Activated T-helper 1 cell treated with anti-CD3 and anti-CD28 coated beads, Interleukin-2, amount 50 U/mL, for 16 hours (primary cell): ENCODE data around the gene RIC8B.
A peak's percentile ranks its signal among the peaks of the same experiment; 100 is the strongest.
"Not testable (repeated sequence)": the region's sequence is repeated elsewhere in the genome, so short reads cannot be mapped to it uniquely, and the experiment has no call there.

Experiments used
- DNase-seq, 2 donors: peaks; one replicate each; pipeline ENCODE4 v3.0.0-alpha.2; 2020; ENCODE audit warnings: low read depth in 1 of 2, low spot score in 1 of 2

The RIC8B gene, protein sequence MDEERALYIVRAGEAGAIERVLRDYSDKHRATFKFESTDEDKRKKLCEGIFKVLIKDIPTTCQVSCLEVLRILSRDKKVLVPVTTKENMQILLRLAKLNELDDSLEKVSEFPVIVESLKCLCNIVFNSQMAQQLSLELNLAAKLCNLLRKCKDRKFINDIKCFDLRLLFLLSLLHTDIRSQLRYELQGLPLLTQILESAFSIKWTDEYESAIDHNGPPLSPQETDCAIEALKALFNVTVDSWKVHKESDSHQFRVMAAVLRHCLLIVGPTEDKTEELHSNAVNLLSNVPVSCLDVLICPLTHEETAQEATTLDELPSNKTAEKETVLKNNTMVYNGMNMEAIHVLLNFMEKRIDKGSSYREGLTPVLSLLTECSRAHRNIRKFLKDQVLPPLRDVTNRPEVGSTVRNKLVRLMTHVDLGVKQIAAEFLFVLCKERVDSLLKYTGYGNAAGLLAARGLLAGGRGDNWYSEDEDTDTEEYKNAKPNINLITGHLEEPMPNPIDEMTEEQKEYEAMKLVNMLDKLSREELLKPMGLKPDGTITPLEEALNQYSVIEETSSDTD

DNA sequence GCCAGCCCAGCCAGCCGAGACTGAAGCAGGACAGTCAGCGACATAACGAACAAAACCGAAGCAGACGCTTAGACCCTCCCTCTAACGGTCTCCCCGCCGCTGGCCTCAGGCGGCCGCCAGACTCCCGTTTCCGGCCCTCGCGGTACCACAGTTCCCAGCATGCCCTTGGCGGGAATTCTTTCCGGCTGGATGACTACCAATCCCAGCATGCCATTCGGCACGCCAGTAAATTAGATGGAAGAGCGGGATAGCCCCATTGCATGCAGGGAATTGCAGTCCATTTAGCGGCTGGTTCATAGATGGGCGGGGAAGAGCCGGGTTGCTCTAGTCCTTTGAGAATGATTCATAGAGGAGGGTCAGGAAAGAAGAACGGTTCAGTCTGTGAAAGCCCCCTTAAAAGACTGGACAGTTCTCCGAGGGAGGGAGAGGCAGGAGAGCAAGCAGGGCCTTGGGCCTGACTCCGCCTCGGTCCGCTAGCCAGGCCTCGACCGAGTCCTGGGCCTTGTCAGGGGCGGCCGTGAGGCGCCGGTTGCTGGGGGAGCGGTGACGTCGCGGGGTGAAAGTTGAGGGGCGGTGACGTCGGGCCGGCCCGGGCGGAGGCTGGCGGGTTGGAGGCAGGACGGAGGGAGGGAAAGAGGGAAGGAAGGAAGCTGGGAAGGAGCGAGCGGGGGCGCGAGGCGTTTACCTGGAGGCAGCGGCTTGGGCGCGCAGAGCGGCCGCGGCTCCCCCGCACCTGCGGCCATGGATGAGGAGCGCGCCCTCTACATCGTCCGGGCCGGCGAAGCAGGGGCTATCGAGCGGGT, at the start of gene RIC8B:
Gene RIC8B (plus strand): TSS at position 678 of the 803 bp plus-strand sequence. CDS start 64 bp downstream, at position 742.
- DNase-seq, result peak; percentile 53 to 68

DNA sequence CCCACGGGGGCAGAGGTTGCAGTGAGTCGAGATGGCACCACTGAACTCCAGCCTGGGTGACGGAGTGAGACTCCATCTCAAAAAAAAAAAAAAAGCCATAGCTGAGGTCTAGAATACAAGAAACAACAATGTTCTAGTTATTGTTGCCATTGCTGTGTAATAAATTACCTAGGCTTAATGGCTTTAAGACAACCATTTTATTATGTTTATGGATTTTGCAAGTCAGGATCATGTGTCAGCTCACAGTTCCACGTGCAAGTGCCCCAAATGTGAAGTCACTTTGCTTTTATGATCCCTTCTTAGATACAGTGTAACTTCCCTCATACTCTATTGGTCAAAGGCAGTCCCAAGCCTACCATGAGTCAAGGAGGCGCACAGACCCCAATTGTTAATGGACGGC, 49.5 kb upstream of the RIC8B start:
- DNase-seq, result no peak

DNA sequence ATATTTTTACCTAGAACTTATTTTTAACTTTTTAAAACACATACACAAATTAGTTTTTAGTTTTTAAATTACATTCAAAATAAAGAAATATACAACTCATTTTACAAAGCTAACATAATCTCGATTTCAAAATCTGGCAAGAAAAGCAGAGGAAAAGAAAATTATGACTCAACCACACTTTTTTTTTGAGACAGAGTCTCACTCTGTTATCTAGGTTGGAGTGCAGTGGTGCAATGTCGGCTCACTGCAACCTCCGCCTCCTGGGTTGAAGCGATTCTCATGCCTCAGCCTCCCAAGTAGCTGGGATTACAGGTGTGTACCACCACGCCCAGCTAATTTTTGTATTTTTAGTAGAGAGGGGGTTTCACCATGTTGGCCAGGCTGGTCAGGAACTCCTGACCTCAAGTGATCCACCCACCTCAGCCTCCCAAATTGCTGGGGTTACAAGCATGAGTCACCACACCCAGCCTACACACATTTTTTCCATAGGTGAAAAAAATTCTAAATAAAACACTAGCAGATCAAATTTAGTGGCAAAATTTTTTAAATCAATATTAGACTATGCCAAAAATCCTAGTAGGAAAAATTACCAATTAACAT, 47.8 kb upstream of the RIC8B start:
- not testable (repeated sequence) for DNase-seq

GRCh38 chr12:106729611-106730010, 44.9 kb upstream of the RIC8B start:
- DNase-seq, result no peak

GRCh38 chr12:106732890-106733289, 41.6 kb upstream of the RIC8B start:
- DNase-seq, result no peak

DNA sequence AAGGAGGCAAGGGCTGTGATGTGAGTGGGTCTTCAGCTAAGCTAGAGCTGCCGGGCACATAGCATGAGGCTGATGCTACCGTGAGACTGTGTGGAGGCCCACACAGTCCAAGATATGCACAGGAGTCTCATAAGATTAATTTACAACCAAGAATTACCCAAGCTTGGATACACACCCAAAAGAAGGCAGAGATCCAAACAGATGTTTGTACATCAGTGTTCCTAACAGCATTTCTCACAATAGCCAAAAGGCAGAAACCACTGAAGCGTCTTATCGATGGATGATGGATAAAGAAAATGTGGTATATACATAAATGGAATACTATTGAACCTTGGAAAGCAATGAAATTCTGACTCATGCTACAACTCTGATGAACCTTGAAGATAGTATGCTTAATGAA, 40.8 kb upstream of the RIC8B start:
- no peak for DNase-seq

- DNase-seq, result no peak
These were observed 38.2 kb upstream of the RIC8B start for GRCh38 chr12:106736051-106736957.

DNA sequence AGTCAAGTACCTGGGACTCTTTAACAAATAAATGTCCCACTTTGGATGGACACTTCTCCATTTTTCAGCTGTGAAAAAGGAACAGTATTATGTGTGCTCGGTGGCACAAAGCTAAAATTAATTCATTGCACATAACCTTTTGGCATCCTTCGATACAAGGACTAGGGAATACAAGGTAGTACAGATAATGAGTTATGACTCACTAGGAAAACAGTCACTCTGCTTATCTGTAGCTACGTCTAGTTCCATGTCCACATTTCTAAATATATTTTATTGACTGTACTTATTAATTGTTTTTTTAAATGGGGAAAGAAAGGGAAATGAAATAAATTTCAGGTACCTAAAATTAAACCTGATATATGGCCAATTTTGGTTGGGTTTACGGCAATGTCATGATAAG, 35.2 kb upstream of the RIC8B start:
- DNase-seq, result no peak

DNA sequence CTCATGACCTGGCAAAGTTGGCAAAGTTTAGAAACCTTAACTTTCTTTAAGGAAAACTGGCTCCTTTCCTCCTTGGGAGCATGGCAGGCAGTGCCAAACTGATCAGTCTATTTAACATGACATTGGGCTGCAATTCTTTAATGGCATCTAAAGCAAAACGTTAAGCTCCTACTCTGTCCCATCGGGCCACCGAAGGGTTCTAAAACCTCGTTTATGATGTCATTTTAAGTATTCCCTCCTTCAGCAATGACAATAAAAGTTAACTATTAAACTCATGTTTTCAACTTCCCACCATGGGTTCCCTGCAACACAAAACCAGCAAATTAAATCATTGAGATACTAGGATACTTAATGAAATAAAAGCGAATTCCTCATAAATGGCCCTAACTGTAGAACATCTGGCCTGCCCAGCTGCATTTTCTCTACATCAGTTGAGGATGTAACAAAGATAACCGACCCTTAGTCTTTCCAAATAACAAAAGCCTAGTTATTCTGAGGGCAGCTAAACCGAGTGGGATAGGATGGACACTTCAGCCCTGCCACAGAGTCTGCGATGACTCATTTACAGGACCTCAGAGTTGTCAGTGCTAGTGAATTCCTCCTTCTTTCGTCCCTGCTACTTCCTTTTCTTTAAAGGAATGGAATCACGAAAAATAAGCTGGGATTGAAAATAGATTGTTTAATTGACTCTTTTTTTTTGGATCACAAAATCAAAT, 34.5 kb upstream of the RIC8B start:
- DNase-seq, result no peak

- DNase-seq, result no peak
These were observed 33.7 kb upstream of the RIC8B start for GRCh38 chr12:106740818-106741217.

- no peak for DNase-seq
These were observed 33.2 kb upstream of the RIC8B start for GRCh38 chr12:106741247-106741646.

GRCh38 chr12:106743270-106743988, 31.1 kb upstream of the RIC8B start:
- no peak for DNase-seq

DNA sequence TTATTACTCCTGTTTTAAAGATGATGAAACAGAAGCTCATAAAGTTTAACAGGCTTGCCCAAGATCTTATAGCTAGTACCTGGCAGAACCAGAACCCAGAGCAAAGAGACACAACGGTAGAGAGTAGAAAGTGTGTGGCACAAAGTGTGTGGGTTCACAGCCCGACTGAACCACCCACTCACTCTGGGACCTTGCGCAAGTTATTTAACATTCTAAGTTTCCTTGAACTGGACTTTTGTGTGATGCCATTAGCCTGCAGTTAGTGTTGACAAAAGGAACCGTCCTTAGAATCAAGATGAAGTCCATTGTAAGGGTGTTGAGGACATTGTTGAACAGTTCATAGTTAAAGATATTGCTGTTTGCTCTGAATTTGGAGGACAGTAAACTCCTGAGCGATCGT, 29.9 kb upstream of the RIC8B start:
- no peak for DNase-seq

DNA sequence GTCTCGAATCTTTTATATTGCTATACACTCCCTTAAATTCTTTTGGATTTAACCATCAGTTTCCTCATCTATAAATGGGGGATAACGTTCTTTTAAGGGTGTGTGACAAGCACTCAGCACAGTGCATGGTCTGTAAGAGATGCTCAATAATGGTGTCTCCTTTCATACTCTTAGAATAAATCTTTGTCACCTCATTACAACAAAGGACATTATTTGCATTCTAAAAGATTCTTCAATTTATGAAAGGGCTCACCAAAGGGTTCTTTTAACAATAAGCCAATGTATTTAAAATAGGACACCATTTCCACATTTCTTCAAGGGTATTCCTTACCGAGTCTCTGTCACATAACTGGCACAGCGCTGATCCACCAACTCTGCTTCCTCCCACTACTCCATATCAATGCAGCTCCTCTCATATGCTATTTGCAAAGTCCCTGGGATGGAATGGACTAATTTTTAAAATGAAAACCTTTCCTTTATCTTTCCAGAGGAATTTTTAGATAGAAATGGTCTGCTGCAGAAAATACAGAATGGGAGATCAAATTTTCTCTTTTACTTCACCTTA, 29.2 kb upstream of the RIC8B start:
- DNase-seq, result no peak

GRCh38 chr12:106747973-106748436, 26.5 kb upstream of the RIC8B start:
- DNase-seq, result no peak

- DNase-seq, result no peak
These were observed 24.0 kb upstream of the RIC8B start for GRCh38 chr12:106750524-106750923.

DNA sequence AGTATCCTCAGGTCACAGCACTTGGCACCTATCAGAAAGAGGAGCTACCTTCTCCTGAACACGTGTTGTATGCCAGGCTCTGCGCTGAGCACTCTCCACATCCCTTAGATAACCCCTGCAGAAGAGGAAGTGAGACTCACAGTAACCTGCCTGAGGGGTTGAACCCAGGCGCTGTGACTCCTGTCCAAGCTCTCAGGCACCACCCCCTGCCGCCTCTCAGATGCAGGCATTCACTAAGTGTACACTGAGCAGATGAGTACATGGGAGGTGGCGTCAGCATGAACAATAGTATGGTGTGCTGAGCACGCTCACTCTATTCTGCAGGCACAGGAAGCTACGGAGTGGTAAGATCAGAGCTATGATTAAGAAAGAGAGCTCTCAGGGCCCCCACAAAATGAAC, 21.0 kb upstream of the RIC8B start:
- no peak for DNase-seq

GRCh38 chr12:106754331-106754730, 20.2 kb upstream of the RIC8B start:
- no peak for DNase-seq
